NCI-H2196 treated with DMSO at 0.1 percent for 48 hours (cell line): ENCODE data around the gene BMF.

Experiments used
- DNase-seq: peaks from one replicate; lab custom pipeline; 2025; ENCODE audit not compliant: unreplicated experiment; lab: John Stamatoyannopoulos, UW

BMF gene

DNA sequence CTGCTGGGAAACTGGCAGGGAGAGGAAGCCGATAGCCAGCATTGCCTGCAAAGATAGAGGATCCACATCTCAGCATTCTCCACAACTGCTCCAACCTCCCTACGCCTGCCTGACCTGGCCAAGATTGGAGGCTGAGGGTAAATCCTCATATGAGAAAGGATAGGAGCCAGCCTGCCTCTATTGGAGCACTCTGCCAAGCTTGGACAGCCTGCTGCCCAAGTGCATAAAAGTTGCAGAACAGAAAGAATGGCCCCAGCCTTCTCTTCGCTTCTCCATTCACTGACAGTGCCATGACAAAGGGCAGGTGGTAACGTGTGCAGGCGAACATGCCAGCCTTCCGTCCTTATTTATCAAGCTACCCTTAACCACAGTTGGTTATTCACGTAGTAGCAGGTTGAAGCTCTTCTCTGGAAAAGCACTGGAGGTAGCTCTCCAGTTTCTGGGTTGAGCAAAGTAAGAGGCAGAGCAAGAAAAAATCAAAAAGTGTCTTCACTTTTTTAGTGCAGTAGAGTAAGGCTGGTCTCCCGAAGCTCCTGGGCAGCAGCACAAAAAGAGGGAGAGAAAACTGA, 4.3 kb downstream of the BMF start:
- DNase-seq, result no peak

DNA sequence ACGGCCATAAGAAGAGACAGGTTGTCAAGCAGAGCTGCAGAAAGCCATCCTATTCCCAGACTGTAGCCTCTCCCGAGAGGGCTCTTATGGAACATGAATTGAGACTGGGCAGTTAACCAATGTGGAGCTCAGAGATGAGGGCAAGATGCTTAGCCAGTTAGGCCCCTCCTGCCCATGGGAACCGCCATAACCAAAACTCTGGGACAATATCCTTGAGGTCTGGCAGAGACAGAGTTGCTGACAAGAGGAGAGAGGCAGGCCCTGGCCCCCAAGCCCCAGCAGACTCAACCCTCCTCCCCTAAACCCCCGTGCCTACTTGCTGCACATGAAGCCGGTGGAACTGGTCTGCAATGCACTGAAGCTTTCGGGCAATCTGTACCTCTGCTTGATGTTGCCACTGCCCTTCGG, 4.8 kb downstream of the BMF start:
- DNase-seq, result no peak

GRCh38 chr15:40102897-40103858, 5.5 kb downstream of the BMF start:
- peak; percentile 76 for DNase-seq

GRCh38 chr15:40100947-40101905, 7.5 kb downstream of the BMF start:
- DNase-seq, result no peak

DNA sequence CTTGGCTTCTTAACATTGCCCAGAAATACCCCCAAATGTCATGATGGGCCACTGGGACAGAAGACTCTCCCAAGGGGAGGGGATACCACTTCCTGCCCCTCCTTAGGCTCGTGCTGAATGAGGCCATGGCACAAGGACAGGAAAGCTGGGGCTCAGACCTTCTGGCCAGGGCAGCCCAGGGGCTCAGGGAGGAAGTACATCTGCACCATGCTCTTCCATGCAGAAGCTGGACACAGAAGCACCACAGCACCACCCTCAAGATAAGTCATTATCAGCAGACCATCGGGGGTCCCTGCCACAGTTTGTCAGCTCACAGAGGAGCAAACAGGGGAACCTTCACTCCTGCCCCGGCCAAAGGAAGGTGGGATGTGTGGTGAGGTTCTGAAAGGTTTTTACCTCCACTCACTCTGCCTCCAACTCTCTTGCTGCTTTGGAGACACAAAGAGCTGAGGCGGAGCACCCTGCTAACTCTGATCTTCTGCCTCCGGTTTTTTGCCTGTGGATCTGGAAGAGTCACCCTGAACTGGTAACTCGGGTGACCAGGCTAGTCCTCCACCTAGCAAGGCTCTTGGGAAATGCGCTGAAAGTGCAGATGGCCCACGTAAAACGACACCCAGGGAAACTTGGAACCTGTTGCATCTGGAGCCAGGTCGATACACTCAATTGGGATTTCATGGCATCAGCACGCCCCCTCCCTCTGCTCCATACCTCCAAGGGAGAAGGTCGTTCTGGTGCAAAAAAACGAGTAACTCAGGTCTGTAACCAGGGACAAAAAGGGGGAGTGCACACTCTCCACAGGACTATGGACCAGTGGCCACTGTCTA, 8.3 kb downstream of the BMF start:
- DNase-seq, result no peak

DNA sequence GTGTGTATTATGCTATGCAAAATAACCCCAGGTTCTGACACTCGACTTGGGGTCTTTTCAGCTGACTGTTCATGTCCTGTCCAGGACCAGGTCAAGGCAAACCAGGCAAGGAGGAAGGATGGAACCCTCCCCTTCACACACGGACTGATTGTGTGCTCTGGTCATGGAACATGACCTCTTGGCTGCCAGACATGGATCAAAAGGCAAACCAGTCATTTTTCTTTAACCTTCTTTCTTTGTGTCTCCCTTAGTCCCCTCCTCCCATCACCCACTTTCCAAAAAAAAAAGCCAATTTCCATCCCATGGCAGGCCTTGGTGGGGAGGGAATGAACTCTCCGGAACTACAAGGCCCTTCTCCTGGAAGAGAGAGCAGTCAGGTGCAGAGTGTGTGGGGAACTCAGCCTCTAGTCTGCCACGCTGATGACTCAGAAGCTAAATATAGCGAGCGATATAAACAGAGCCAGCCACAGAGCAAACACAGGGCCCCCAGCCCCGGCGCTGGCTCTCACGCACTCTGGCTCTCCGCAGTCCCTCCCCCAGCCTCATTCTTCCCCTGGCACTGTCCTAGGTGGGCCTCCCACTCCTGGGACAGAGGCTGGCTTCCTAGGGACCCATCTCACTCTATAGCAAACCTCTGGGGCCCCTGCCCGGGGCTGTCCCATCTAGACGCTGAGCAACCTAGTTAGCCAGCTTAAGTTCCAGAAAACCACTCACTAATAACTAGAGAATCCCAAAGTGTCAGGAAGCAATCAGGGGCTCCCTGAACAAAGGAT, 10.0 kb downstream of the BMF start:
- peak; percentile 21 for DNase-seq

- no peak for DNase-seq
These were observed 10.7 kb downstream of the BMF start for GRCh38 chr15:40097968-40098476.

- DNase-seq, result no peak
These were observed 11.3 kb downstream of the BMF start for GRCh38 chr15:40097096-40097967.

- DNase-seq, result no peak
These were observed 12.4 kb downstream of the BMF start for GRCh38 chr15:40096094-40096891.

DNA sequence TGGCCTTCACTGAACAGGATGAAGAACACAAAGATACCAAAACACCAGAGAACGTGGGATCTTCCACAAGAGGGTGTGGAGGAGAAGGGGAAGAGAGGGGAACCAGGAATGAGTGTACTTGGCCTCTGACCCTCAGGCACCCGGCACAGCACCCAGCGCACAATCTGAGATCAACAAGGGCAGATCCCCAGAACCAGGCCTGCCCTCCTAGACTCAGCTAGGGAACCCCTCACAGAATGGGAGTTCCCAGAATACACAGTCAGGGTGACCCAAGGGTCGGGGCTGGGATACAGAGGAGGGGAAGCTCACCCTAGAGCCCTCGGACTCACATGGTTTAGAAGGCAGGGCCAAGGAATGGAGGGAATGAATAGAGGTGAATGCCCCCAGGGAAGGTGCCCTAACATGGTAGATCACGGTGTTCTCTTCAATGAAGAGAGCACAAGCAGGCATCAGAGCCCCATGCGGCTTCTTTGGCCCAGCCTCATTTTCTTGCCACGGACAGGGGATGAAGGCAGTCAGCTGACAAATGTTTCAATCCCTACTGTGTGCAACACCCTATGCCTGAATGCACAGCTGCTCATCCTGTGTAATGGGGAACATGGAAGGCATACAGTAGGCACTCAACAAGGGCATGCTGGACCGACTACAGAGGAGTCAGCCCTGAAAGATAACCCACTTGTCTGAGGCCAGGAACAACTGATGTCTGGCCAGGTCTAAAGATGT, 13.1 kb downstream of the BMF start:
- DNase-seq, result no peak

GRCh38 chr15:40094156-40094555, 14.5 kb downstream of the BMF start:
- DNase-seq, result no peak

GRCh38 chr15:40092979-40093869, 15.5 kb downstream of the BMF start:
- DNase-seq, result no peak

DNA sequence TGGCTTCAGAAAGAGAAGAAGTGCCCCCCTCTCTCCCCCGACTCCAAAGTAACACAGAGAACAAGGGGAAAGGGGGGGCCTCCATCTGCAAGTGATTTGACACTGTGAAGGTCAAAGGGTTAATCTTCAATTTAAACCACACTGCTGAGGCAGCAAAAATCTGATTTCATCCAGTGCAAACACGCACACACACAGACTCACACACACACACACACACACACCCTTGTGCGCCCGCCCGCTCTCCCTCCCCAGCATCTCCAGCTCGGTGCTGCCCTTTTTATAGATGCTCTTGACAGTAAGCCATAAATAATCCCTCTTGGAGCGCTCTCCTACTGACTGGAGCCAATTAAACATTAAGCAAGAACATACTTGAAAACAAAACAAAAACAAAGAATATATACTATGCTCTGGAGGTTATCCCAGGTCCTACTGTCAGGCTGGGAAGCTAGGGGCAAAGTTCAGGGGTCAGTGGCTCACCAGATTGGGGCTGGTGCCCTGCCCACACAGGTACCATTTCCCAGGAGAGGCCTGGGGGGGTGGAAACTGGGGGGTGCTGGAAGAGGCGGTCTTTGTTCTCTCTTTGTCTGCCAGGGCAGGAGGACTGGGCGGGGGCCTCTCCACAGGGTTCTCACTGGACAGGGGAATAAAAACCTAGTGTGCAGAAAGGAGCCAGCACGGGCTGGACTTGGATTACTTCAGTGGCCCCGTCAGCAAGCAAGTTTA, 16.3 kb downstream of the BMF start:
- peak; percentile 26 for DNase-seq

- no peak for DNase-seq
These were observed 16.8 kb downstream of the BMF start for GRCh38 chr15:40091861-40092255.

- no peak for DNase-seq
These were observed 17.8 kb downstream of the BMF start for GRCh38 chr15:40090774-40091455.
